Measurements from ENCODE around the gene RASAL1.

The RASAL1 gene

DNA sequence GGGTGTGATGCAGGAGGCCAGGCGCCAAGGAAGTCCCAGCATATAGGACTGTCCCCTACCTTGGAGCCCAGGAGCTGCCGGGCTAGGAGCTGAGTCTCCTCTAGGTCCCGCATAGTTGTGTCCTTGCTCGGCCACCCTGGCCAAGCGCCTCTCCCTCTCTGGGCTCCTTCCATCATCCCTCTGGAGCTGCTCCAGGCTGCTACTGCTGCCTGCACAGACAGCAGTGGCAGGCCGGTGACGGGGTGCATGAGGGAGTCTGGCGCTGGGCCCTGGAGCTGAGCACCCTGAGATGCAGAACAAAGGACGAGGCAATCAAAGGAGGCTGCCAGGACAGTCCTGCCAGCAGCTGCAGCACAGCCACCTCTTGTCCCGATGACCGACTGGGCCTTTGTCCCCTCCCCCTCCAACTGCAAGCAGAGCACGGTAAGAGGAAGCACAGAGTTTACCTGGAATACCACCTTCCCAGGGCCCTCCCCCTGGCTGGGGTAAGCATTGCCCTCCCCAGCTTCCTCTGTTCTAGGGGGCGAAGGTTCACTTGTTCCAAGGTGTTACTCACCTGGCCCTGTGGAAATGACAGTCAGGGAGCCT lies 68.7 kb downstream of the RASAL1 start:
- TF ChIP-seq, protein P1, sequence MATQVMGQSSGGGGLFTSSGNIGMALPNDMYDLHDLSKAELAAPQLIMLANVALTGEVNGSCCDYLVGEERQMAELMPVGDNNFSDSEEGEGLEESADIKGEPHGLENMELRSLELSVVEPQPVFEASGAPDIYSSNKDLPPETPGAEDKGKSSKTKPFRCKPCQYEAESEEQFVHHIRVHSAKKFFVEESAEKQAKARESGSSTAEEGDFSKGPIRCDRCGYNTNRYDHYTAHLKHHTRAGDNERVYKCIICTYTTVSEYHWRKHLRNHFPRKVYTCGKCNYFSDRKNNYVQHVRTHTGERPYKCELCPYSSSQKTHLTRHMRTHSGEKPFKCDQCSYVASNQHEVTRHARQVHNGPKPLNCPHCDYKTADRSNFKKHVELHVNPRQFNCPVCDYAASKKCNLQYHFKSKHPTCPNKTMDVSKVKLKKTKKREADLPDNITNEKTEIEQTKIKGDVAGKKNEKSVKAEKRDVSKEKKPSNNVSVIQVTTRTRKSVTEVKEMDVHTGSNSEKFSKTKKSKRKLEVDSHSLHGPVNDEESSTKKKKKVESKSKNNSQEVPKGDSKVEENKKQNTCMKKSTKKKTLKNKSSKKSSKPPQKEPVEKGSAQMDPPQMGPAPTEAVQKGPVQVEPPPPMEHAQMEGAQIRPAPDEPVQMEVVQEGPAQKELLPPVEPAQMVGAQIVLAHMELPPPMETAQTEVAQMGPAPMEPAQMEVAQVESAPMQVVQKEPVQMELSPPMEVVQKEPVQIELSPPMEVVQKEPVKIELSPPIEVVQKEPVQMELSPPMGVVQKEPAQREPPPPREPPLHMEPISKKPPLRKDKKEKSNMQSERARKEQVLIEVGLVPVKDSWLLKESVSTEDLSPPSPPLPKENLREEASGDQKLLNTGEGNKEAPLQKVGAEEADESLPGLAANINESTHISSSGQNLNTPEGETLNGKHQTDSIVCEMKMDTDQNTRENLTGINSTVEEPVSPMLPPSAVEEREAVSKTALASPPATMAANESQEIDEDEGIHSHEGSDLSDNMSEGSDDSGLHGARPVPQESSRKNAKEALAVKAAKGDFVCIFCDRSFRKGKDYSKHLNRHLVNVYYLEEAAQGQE (IDR thresholded peaks at IDR 0.05; ENCODE audit: insufficient read depth in 1 of 2, low read depth in 2 of 2, low read length in 2 of 2): no peak
- TF ChIP-seq POLR2AphosphoS5 (IDR thresholded peaks at IDR 0.05; ENCODE audit: low read depth, low read length): no peak
- no peak for TF ChIP-seq FOXP2 (optimal IDR thresholded peaks at IDR 0.05; ENCODE audit: borderline replicate concordance, extremely low read depth, extremely low read length, insufficient read depth)
- TF ChIP-seq TAF1 (IDR thresholded peaks at IDR 0.05; ENCODE audit: borderline replicate concordance, insufficient read depth, low read length): no peak
- no peak for TF ChIP-seq SIN3A (IDR thresholded peaks at IDR 0.05; ENCODE audit: borderline replicate concordance, insufficient read depth, low read length)

DNA sequence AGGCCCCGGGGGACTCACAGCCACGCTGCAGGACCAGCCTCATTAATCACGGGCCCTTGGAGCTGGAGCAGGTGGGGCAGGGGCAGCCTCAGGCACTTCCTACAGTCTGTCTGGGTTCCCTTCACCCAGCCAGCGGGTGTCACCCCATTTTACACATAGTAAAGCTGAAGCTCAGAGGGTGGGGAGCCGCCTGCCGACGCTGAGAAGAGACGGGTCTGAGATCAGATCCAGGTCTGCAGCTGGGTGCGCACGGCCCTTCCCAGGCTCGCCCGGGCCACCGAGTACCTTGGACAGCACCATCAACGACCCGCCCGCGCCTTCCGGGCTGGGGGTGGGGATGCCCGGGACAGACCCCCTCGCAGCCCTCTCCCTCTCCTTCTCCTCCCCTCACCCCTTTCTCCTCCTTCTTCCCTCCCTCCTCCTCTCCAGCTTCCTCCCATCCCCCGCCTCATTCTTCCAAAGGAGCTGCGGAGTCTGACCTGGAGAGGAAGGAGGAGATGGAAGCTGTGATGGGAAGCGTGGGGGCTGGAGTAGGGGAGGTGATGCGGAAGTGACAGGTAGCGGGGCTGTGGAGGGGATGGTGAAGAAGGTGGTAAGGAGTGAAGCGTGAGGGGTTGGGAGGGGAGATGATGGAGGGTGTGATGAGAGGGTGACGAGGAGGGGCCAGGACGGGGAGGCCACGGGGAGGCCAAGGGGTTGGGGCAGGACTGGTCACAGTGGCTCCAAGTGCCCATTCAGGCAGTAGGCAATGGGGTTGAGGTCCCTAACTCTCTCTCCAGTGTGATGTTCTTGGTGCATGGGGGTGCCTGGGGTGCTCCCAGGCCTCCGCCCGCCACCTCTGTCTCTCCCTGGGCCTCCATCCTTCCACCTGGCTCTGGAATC lies 70.2 kb downstream of the RASAL1 start:
- no peak for TF ChIP-seq SIN3A (IDR thresholded peaks at IDR 0.05; ENCODE audit: borderline replicate concordance, insufficient read depth, low read length)
- TF ChIP-seq POLR2AphosphoS5 (IDR thresholded peaks at IDR 0.05; ENCODE audit: low read depth, low read length): no peak
- TF ChIP-seq TAF1 (IDR thresholded peaks at IDR 0.05; ENCODE audit: borderline replicate concordance, insufficient read depth, low read length): no peak
- TF ChIP-seq, protein P1 (IDR thresholded peaks at IDR 0.05; ENCODE audit: insufficient read depth in 1 of 2, low read depth in 2 of 2, low read length in 2 of 2): peak; percentile 97 to 99
- no peak for TF ChIP-seq FOXP2 (optimal IDR thresholded peaks at IDR 0.05; ENCODE audit: borderline replicate concordance, extremely low read depth, extremely low read length, insufficient read depth)

DNA sequence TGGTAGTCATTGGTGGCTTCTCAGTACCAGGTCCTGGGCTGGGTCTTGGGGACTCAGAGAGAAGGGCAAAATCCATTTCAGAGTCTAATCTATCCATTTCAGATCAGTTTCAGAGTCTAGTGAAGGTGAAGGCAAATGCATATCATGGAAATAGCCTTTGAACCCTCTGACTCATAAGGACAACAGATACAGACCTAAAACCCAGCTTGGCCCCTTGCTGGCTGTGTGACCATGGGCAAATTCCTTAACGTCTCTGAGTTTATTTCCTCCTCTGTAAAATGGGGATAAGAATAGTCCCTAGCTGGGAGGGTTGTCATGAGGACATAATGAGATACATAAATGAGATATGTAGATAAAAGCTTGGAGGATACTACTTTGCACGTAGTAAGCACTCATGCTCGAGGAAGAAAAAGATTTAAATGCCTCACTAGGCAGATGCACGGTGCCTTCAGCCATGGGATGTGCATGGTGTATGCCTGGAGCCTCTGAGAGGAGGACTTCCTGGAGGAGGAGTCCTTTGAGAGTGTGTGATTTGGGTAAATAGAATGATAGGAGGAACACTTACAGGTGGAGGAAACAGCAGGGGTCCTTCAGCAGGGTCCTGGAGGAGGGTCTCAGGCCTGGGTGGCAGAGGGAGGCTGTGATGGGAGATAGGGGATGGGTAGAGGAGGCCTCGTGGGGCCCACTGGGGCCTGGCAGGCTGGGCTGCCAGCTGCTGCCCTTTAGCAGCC lies 71.0 kb downstream of the RASAL1 start:
- TF ChIP-seq TAF1 (IDR thresholded peaks at IDR 0.05; ENCODE audit: borderline replicate concordance, insufficient read depth, low read length) (no peak), FOXP2 (optimal IDR thresholded peaks at IDR 0.05; ENCODE audit: borderline replicate concordance, extremely low read depth, extremely low read length, insufficient read depth) (no peak), POLR2AphosphoS5 (IDR thresholded peaks at IDR 0.05; ENCODE audit: low read depth, low read length) (no peak), SIN3A (IDR thresholded peaks at IDR 0.05; ENCODE audit: borderline replicate concordance, insufficient read depth, low read length) (no peak)
- TF ChIP-seq, protein P1 (IDR thresholded peaks at IDR 0.05; ENCODE audit: insufficient read depth in 1 of 2, low read depth in 2 of 2, low read length in 2 of 2): no peak

DNA sequence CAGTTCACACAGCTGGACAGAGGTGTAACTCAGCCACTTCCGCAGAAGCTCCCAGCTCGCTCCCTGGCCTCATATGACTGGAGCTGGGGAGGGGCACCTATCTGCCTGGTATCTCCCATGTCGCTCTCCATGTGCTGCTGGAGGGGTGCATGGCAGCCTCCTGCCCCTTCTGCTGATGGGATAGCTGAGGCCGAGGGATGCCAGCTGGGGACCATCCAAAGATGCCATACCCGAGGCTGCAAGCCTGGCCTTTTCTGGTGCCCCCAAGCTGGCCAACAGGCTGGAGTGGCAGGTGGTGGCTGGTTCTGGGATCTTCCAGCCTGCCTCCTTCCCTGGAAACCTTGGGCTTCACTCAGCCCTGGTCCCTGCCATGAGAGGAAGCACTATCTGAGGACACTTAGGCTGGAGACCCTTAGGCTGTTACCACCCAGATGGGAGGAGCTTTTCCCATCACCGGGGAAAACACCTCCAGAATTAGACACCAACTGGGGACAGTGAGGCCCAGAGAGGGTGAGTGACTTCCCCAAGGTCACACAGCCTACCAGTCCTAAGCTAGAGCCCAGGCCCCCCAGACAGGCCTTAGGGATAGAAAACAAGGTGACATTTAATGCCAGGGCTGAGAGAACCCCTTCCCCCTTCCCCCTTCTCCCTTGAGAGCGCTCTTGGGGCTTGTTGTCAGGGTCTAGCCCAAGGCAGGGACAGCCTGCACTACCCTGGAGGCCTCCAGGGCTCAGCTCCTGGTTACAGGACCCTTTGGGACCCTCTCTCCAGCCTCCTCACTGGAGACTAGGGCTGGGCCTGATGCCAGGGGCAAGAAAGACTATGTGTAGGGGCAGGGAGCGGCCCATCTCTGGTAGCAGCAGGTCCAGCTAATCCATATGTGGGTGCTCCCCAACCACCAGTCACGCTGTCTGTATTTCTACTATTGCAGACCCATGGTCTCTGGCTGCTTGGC lies 71.9 kb downstream of the RASAL1 start:
- no peak for TF ChIP-seq POLR2AphosphoS5 (IDR thresholded peaks at IDR 0.05; ENCODE audit: low read depth, low read length)

Measured in PFSK-1 (cell line).